ENCODE results near the gene SRP9.

DNA sequence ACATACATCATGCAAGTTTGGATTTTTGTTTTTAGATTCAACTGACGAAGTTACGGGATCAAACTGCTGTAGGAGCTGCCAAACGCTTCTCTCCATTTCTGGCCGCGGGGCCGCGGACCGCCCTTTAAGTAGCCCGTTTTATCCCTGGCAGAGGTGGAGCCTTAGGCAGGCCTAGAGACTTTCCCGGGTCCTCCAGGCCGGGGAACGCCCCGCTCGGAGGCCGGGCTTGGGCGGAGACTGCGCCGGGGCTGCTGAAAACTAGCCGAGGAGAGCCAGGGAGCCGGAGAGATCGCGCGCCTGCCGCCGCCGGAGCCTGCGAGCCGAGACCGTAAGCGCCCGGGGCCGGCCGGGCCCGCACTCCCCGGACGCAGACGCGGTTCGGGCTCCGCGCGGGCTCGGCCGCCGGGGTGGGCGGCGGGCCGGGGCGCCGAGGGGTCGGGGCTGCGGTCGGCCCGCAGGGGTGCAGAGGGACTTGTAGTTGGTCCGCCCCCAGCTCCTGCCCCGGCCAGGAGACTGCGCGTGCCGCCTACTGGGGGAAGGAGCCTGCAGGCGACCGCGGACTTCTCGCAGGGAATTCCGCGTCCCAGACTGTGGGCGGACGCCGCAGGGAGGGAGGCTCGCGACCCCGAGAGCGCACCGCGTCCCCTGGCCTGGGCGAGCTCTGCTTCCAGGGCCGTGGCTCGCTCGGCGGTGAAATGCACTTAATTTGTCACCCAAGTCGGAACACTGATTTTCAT, 32.4 kb downstream of the SRP9 start, which contains the start of gene EPHX1:
- TF ChIP-seq, protein P1, sequence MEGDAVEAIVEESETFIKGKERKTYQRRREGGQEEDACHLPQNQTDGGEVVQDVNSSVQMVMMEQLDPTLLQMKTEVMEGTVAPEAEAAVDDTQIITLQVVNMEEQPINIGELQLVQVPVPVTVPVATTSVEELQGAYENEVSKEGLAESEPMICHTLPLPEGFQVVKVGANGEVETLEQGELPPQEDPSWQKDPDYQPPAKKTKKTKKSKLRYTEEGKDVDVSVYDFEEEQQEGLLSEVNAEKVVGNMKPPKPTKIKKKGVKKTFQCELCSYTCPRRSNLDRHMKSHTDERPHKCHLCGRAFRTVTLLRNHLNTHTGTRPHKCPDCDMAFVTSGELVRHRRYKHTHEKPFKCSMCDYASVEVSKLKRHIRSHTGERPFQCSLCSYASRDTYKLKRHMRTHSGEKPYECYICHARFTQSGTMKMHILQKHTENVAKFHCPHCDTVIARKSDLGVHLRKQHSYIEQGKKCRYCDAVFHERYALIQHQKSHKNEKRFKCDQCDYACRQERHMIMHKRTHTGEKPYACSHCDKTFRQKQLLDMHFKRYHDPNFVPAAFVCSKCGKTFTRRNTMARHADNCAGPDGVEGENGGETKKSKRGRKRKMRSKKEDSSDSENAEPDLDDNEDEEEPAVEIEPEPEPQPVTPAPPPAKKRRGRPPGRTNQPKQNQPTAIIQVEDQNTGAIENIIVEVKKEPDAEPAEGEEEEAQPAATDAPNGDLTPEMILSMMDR (IDR thresholded peaks at IDR 0.05), result peak in 6 of 7 experiments; percentile 13 to 48 (median 42)
- peak; percentile 83 to 90 (median 90) for TF ChIP-seq POLR2A (IDR thresholded peaks at IDR 0.05)
